SK-N-SH (cell line): ENCODE data around the gene APOL6.

Experiments used
- EZH2phosphoT487 ChIP-seq: fragments of 200-600 bp; sonication (generic); IDR thresholded peaks from 2 replicates; pipeline ENCODE4 v1.6.1; 2017; ENCODE audit warnings: low read depth, mixed run types, mild to moderate bottlenecking, antibody characterized with exemption, moderate library complexity, borderline replicate concordance
- JUND ChIP-seq: IDR thresholded peaks from 2 replicates; pipeline ENCODE4 v1.4.0; 2012
- RFX5 ChIP-seq: IDR thresholded peaks from 2 replicates; pipeline ENCODE4 v1.6.1; 2012; ENCODE audit warnings: mild to moderate bottlenecking, improper control_type of control experiment, low read length
- SIN3A ChIP-seq: IDR thresholded peaks from 2 replicates; pipeline ENCODE4 v1.6.1; 2012; ENCODE audit warnings: low read depth, mild to moderate bottlenecking, low read length, moderate library complexity, borderline replicate concordance
- YY1 ChIP-seq: IDR thresholded peaks from 2 replicates; pipeline ENCODE4 v1.4.0; 2012; ENCODE audit warnings: low read depth, mild to moderate bottlenecking
- TF ChIP-seq, protein P1 (sequence below): fragments of 200-600 bp; sonication (generic); IDR thresholded peaks from 2 replicates; pipeline ENCODE4 v1.6.1; 2017; ENCODE audit warnings: antibody characterized with exemption, mild to moderate bottlenecking, moderate library complexity

DNA sequence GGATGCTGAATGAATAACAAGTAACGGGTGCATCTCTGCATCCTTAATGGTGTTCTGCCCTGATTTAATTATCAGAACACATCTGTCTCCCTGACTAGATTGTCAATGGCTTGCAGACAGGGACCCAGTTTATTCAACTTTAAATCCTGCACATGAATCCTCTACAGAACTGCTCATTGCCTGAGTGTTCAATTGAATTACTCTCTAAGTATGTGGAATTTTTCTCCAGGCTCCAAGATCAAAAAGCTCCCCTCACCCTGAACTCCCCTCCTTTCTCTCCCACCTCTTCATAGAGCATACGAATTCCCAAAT, 42.9 kb upstream of the APOL6 start:
- TF ChIP-seq RFX5 (no peak), YY1 (no peak), JUND (no peak), SIN3A (no peak), EZH2phosphoT487 (no peak)
- TF ChIP-seq, protein P1, sequence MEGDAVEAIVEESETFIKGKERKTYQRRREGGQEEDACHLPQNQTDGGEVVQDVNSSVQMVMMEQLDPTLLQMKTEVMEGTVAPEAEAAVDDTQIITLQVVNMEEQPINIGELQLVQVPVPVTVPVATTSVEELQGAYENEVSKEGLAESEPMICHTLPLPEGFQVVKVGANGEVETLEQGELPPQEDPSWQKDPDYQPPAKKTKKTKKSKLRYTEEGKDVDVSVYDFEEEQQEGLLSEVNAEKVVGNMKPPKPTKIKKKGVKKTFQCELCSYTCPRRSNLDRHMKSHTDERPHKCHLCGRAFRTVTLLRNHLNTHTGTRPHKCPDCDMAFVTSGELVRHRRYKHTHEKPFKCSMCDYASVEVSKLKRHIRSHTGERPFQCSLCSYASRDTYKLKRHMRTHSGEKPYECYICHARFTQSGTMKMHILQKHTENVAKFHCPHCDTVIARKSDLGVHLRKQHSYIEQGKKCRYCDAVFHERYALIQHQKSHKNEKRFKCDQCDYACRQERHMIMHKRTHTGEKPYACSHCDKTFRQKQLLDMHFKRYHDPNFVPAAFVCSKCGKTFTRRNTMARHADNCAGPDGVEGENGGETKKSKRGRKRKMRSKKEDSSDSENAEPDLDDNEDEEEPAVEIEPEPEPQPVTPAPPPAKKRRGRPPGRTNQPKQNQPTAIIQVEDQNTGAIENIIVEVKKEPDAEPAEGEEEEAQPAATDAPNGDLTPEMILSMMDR: no peak
